ENCODE measurements around the gene POLL. TPM values are rescaled to one million over a fixed set of nuclear protein-coding genes. Genes with fewer than 3 reads are reported as not detected.

The POLL gene
- total RNA-seq, 1 experiment from 2014 or later: 30.3 TPM

DNA sequence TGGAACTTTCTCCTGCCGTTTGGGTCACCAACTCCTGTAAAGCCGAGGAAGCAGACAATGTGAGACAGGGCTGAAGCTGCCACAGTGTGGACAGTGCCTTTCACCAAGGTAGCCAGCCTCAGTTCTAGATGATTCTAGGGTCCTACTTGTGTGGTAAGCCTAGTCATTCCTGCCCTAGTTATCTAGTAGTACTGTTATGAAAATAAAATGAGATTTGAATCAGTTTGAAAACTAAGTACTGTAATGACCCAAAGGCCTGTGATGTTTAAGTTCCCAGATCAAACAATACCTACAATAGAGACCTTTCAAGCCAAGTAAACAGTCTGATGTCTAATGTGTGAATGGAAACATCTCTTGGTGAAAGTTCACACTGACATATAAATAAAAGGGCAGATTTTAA, 37.1 kb downstream of the POLL start:
- Histone ChIP-seq H3K9me3 (ENCODE audit: insufficient read depth, low read depth) (no peaks in the 10 kb centered on the region), H3K79me2 (ENCODE audit: low read depth) (no peaks in the 10 kb centered on the region), H2AFZ (no peak overlapping the region), H3K4me2 (no peak overlapping the region), H3K4me1 (replicated peaks; ENCODE audit: insufficient read depth) (no peaks in the 10 kb centered on the region), H3F3A (ENCODE audit: insufficient read depth, low read depth) (no peaks in the 10 kb centered on the region), H4K20me1 (ENCODE audit: insufficient read depth) (no peaks in the 10 kb centered on the region), H3K36me3 (ENCODE audit: low read depth) (no peaks in the 10 kb centered on the region), H3K27me3 (ENCODE audit: insufficient read depth, low read depth) (no peaks in the 10 kb centered on the region), H3K27ac (no peak overlapping the region), H3K9me2 (ENCODE audit: insufficient read depth) (no peaks in the 10 kb centered on the region), H3K4me3 (no peak overlapping the region)
- DNase-seq: no peak
- ChIA-PET CTCF (no interaction called here), POLR2A (ENCODE audit: unreplicated experiment) (no interaction called here)
- TF ChIP-seq EZH2 (IDR thresholded peaks at IDR 0.05; ENCODE audit: low read depth): no peak
- TF ChIP-seq, protein P1, sequence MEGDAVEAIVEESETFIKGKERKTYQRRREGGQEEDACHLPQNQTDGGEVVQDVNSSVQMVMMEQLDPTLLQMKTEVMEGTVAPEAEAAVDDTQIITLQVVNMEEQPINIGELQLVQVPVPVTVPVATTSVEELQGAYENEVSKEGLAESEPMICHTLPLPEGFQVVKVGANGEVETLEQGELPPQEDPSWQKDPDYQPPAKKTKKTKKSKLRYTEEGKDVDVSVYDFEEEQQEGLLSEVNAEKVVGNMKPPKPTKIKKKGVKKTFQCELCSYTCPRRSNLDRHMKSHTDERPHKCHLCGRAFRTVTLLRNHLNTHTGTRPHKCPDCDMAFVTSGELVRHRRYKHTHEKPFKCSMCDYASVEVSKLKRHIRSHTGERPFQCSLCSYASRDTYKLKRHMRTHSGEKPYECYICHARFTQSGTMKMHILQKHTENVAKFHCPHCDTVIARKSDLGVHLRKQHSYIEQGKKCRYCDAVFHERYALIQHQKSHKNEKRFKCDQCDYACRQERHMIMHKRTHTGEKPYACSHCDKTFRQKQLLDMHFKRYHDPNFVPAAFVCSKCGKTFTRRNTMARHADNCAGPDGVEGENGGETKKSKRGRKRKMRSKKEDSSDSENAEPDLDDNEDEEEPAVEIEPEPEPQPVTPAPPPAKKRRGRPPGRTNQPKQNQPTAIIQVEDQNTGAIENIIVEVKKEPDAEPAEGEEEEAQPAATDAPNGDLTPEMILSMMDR (conservative IDR thresholded peaks at IDR 0.05): no peak
- intact Hi-C loops (cut with micrococcal nuclease; ENCODE audit: unreplicated experiment): no loop called here
- BruUV-seq (replicated peaks): no TSS peak

DNA sequence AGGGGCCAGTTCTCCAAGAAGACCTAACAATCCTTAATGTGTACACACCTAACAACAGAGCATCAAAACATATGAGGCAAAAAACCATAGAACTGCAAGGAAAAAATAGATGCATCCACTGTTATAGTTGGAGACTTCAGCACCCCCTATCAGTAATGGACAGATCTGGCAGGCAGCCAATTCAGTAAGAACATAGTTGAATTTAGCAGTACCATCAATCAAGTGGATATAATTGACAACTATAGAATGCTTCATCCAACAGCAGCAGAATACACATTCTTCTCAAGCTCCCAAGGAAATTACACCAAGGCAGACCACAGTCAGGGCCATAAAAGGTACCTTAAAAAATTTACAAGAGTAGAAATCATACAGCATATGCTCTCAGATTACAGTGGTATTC, 42.2 kb downstream of the POLL start:
- BruUV-seq (replicated peaks): no TSS peak
- Histone ChIP-seq H3K4me1 (replicated peaks; ENCODE audit: insufficient read depth) (no peaks in the 10 kb centered on the region), H3K36me3 (ENCODE audit: low read depth) (no peaks in the 10 kb centered on the region), H3F3A (ENCODE audit: insufficient read depth, low read depth) (no peaks in the 10 kb centered on the region), H3K9me3 (ENCODE audit: insufficient read depth, low read depth) (no peaks in the 10 kb centered on the region), H3K27ac (no peak overlapping the region), H3K9me2 (ENCODE audit: insufficient read depth) (no peaks in the 10 kb centered on the region), H3K79me2 (ENCODE audit: low read depth) (no peaks in the 10 kb centered on the region), H2AFZ (no peak overlapping the region), H4K20me1 (ENCODE audit: insufficient read depth) (no peaks in the 10 kb centered on the region), H3K4me3 (no peak overlapping the region), H3K4me2 (no peak overlapping the region), H3K27me3 (ENCODE audit: insufficient read depth, low read depth) (no peaks in the 10 kb centered on the region)
- intact Hi-C loops (cut with micrococcal nuclease; ENCODE audit: unreplicated experiment): no loop called here
- no peak for DNase-seq
- CTCF ChIA-PET: no interaction called here
- POLR2A ChIA-PET (ENCODE audit: unreplicated experiment): no interaction called here
- no peak for TF ChIP-seq EZH2 (IDR thresholded peaks at IDR 0.05; ENCODE audit: low read depth)
- TF ChIP-seq, protein P1 (conservative IDR thresholded peaks at IDR 0.05): no peak

DNA sequence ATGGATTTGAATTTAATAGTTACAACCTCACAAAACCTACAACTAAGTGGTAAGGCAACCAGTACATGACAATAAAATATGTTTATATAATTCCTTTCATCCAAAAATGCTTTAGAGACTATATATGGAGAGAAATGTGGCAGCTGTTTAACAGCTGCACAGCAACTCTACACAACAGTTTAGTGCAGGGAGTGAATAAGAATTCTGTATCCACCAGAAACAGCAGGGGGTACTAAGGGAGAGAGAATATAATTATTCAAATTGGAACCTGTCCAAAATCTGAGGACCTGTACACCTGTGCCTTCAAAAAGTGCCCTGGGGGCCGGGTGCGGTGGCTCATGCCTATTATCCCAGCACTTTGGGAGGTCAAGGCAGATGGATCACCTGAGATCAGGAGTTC, 49.6 kb downstream of the POLL start:
- Histone ChIP-seq H4K20me1 (ENCODE audit: insufficient read depth) (no peaks in the 10 kb centered on the region), H3K4me3 (no peak overlapping the region), H2AFZ (no peak overlapping the region), H3K9me2 (ENCODE audit: insufficient read depth) (no peaks in the 10 kb centered on the region), H3K4me2 (no peak overlapping the region), H3K9me3 (ENCODE audit: insufficient read depth, low read depth) (no peaks in the 10 kb centered on the region), H3K79me2 (ENCODE audit: low read depth) (no peaks in the 10 kb centered on the region), H3K27me3 (ENCODE audit: insufficient read depth, low read depth) (no peaks in the 10 kb centered on the region), H3K4me1 (replicated peaks; ENCODE audit: insufficient read depth) (no peaks in the 10 kb centered on the region), H3F3A (ENCODE audit: insufficient read depth, low read depth) (no peaks in the 10 kb centered on the region), H3K36me3 (ENCODE audit: low read depth) (no peaks in the 10 kb centered on the region), H3K27ac (no peak overlapping the region)
- TF ChIP-seq, protein P1 (conservative IDR thresholded peaks at IDR 0.05): no peak
- no peak for TF ChIP-seq EZH2 (IDR thresholded peaks at IDR 0.05; ENCODE audit: low read depth)
- POLR2A ChIA-PET (ENCODE audit: unreplicated experiment): interaction anchor here (0.7 kb wide), 1 partner anchor 363 kb away, joined by 20 read pairs; no protein-coding TSS in a partner anchor
- no peak for DNase-seq
- CTCF ChIA-PET: no interaction called here
- BruUV-seq (replicated peaks): no TSS peak
- intact Hi-C loops (cut with micrococcal nuclease; ENCODE audit: unreplicated experiment): no loop called here

Data from PC-9 (cell line).